Prostate gland (tissue), 2 donors: ENCODE results near the gene E2F6. TPM values are rescaled to one million over a fixed set of nuclear protein-coding genes. Genes with fewer than 3 reads are reported as not detected.

ENCODE experiments used
- DNase-seq: peaks from one replicate; pipeline ENCODE4 v3.0.0-alpha.2; 2019; ENCODE audit warnings: low spot score
- H3K27ac ChIP-seq, 2 donors: fragments of 200-600 bp; sonication (generic); 2 replicates each; pipeline ENCODE4 v1.5.1; 2017 to 2019
- H3K27me3 ChIP-seq: fragments of 200-600 bp; sonication (generic); replicated peaks from 2 replicates; pipeline ENCODE4 v1.5.1; 2019; ENCODE audit not compliant: insufficient read depth
- H3K36me3 ChIP-seq, 2 donors: fragments of 200-600 bp; sonication (generic); 1 replicate in 1 of 2; 2 replicates in 1 of 2; pipeline versions ENCODE4 v1.5.1 to v1.8.1; 2017 to 2019
- H3K4me1 ChIP-seq: fragments of 200-600 bp; sonication (generic); replicated peaks from 2 replicates; pipeline ENCODE4 v1.5.1; 2019
- H3K4me3 ChIP-seq, 2 donors: fragments of 200-600 bp; sonication (generic); 2 replicates each; pipeline ENCODE4 v1.5.1; 2017 to 2019
- H3K9me3 ChIP-seq: fragments of 200-600 bp; sonication (generic); 2 replicates; pipeline ENCODE4 v1.5.1; 2017
- CTCF ChIP-seq, 4 experiments: fragments of 200-600 bp in 2 of 4; fragments of 450-650 bp in 2 of 4; sonication (generic) in 2 of 4; IDR thresholded peaks; 1 replicate in 3 of 4; 2 replicates in 1 of 4; pipeline ENCODE4 v1.5.1; 2016 to 2019; ENCODE audit warnings: antibody characterized with exemption in 4 of 4, mild to moderate bottlenecking in 2 of 4, moderate library complexity in 2 of 4
- POLR2A ChIP-seq: fragments of 450-650 bp; IDR thresholded peaks from one replicate; pipeline ENCODE4 v1.6.1; 2016; ENCODE audit warnings: antibody characterized with exemption, mild to moderate bottlenecking
- POLR2AphosphoS5 ChIP-seq: sonication (generic); formaldehyde crosslinking; IDR thresholded peaks from one replicate; pipeline ENCODE4 v1.6.1; 2017; ENCODE audit warnings: antibody characterized with exemption
- WGBS: methylation state at CpG from one replicate; pipeline ENCODE4 v1.1.5; 2018; 5-methylcytosine and 5-hydroxymethylcytosine counted together
- intact Hi-C: fragments of 100-400 bp; cut with DNase I; formaldehyde crosslinking; loops from one replicate; pipeline ENCODE4 v1.14.2; 2022
- total RNA-seq, 2 donors: library from RNA; depleted of rRNA; stranded (reverse); fragments of >200 nt; gene quantifications; one replicate each; pipeline ENCODE4 v1.1.0, GENCODE V29; 2016

E2F6 gene
- total RNA-seq, 2 donors from 2014 or later = 14.2 to 25.2 TPM

GRCh38 chr2:11473659-11474433 is 7.9 kb upstream of the E2F6 start:
- intact Hi-C loops = loop anchor here (10.0 kb wide), 2 partner anchors 211 to 311 kb away; no protein-coding TSS in a partner anchor
- Histone ChIP-seq H3K27ac (no peak overlapping the region), H3K9me3 (no peaks in the 10 kb centered on the region), H3K4me1 (no peaks in the 10 kb centered on the region), H3K4me3 (no peak overlapping the region), H3K27me3 (no peaks in the 10 kb centered on the region), H3K36me3 (no peaks in the 10 kb centered on the region)
- DNase-seq = no peak
- 50% methylated on average over 10 of the region's 10 CpGs for WGBS
- TF ChIP-seq CTCF (IDR thresholded peaks at IDR 0.05) = no peak
- no peak for TF ChIP-seq POLR2A
- no peak for TF ChIP-seq POLR2AphosphoS5

- Histone ChIP-seq H3K27ac (no peak overlapping the region), H3K9me3 (no peaks in the 10 kb centered on the region), H3K27me3 (no peaks in the 10 kb centered on the region), H3K4me3 (no peak overlapping the region), H3K4me1 (peaks cover 3% of the 10 kb centered on the region), H3K36me3 (no peaks in the 10 kb centered on the region)
- WGBS = 56% methylated on average over 6 of the region's 6 CpGs
- DNase-seq = no peak
- intact Hi-C loops = no loop called here
- TF ChIP-seq CTCF (IDR thresholded peaks at IDR 0.05) (no peak), POLR2A (no peak), POLR2AphosphoS5 (no peak)
Observed at GRCh38 chr2:11467749-11468148, 1.8 kb upstream of the E2F6 start.

- Histone ChIP-seq H3K36me3 (no peaks in the 10 kb centered on the region), H3K9me3 (no peaks in the 10 kb centered on the region), H3K4me1 (peaks cover 3% of the 10 kb centered on the region), H3K4me3 (no peak overlapping the region), H3K27ac (no peak overlapping the region), H3K27me3 (no peaks in the 10 kb centered on the region)
- intact Hi-C loops = no loop called here
- TF ChIP-seq POLR2AphosphoS5 = no peak
- TF ChIP-seq POLR2A = no peak
- no peak for TF ChIP-seq CTCF (IDR thresholded peaks at IDR 0.05)
- no peak for DNase-seq
- WGBS = 86% methylated on average over 5 of the region's 5 CpGs
Observed at GRCh38 chr2:11467129-11467649, 1.2 kb upstream of the E2F6 start.

GRCh38 chr2:11466307-11467128 is 557 bp upstream of the E2F6 start:
- TF ChIP-seq CTCF (IDR thresholded peaks at IDR 0.05) (no peak), POLR2AphosphoS5 (no peak), POLR2A (no peak)

More at GRCh38 chr2:11466307-11467128, 557 bp upstream of the E2F6 start:
- intact Hi-C loops = no loop called here
- WGBS = 39% methylated on average over 26 of the region's 26 CpGs
- no peaks in the 10 kb centered on the region for H3K27me3 ChIP-seq
- DNase-seq = no peak
- H3K9me3 ChIP-seq = no peaks in the 10 kb centered on the region
- H3K27ac ChIP-seq = peak overlapping the region; percentile 80 to 86
- no peaks in the 10 kb centered on the region for H3K36me3 ChIP-seq
- H3K4me3 ChIP-seq = peak overlapping the region; percentile 66 to 72
- H3K4me1 ChIP-seq = peaks cover 3% of the 10 kb centered on the region
